IMR-90 (cell line): ENCODE results near the gene IGSF3.

ENCODE experiments used
- CEBPB ChIP-seq: IDR thresholded peaks from 2 replicates; pipeline ENCODE4 v1.6.1; 2012; ENCODE audit warnings: low read depth, low read length, improper control_type of control experiment
- POLR2A ChIP-seq: IDR thresholded peaks from 2 replicates; pipeline ENCODE4 v1.6.1; 2012; ENCODE audit warnings: mild to moderate bottlenecking, low read depth, low read length
- RAD21 ChIP-seq: IDR thresholded peaks from 2 replicates; pipeline ENCODE4 v1.6.1; 2012; ENCODE audit warnings: low read length, improper control_type of control experiment
- RFX5 ChIP-seq: IDR thresholded peaks from 2 replicates; pipeline ENCODE4 v1.8.0; 2012; ENCODE audit warnings: low read depth, mild to moderate bottlenecking, low read length, moderate library complexity
- TF ChIP-seq, protein P1 (sequence below): conservative IDR thresholded peaks from 2 replicates; pipeline ENCODE4 v1.5.1; 2012; ENCODE audit warnings: mild to moderate bottlenecking, low read depth, low read length, improper control_type of control experiment
- TF ChIP-seq, protein P2 (sequence below): fragments of 150-350 bp; IDR thresholded peaks from 2 replicates; pipeline ENCODE4 v1.6.1; 2016; ENCODE audit warnings: low read depth, mild to moderate bottlenecking, low read length, moderate library complexity, borderline replicate concordance

DNA sequence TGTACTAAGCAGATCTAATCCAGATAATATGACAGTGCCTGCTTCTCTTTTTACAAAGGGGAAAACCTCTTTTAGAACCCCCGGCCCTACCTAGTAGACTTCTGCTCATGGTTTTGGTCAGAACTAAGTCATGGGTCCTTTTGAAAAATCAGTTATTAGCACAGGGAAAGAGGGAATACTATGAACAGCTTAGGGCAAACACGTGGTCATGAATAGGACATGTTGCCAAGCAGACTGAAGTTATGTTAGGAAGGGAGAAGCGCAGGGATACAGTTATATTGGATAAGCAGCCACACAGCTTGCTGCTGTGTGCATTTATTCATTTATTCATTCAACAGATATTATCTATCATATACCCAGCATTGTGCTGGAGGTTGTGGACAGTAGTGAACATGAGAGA, 25.3 kb upstream of the IGSF3 start:
- TF ChIP-seq, protein P1, sequence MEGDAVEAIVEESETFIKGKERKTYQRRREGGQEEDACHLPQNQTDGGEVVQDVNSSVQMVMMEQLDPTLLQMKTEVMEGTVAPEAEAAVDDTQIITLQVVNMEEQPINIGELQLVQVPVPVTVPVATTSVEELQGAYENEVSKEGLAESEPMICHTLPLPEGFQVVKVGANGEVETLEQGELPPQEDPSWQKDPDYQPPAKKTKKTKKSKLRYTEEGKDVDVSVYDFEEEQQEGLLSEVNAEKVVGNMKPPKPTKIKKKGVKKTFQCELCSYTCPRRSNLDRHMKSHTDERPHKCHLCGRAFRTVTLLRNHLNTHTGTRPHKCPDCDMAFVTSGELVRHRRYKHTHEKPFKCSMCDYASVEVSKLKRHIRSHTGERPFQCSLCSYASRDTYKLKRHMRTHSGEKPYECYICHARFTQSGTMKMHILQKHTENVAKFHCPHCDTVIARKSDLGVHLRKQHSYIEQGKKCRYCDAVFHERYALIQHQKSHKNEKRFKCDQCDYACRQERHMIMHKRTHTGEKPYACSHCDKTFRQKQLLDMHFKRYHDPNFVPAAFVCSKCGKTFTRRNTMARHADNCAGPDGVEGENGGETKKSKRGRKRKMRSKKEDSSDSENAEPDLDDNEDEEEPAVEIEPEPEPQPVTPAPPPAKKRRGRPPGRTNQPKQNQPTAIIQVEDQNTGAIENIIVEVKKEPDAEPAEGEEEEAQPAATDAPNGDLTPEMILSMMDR: no peak
- TF ChIP-seq RAD21: no peak
- TF ChIP-seq, protein P2, sequence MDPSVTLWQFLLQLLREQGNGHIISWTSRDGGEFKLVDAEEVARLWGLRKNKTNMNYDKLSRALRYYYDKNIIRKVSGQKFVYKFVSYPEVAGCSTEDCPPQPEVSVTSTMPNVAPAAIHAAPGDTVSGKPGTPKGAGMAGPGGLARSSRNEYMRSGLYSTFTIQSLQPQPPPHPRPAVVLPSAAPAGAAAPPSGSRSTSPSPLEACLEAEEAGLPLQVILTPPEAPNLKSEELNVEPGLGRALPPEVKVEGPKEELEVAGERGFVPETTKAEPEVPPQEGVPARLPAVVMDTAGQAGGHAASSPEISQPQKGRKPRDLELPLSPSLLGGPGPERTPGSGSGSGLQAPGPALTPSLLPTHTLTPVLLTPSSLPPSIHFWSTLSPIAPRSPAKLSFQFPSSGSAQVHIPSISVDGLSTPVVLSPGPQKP: no peak
- TF ChIP-seq POLR2A: no peak
- no peak for TF ChIP-seq CEBPB
- TF ChIP-seq RFX5: no peak
